GM19463 (cell line): ENCODE results near the gene TRIM10.
A peak's percentile ranks its signal among the peaks of the same experiment; 100 is the strongest.
"Not testable (repeated sequence)": the region's sequence is repeated elsewhere in the genome, so short reads cannot be mapped to it uniquely, and the experiment has no call there.

ENCODE experiments used
- ATAC-seq: cut with Tn5 transposase; IDR thresholded peaks from one replicate; pipeline ENCODE4 v1.9.1; 2021; ENCODE audit warnings: mild to moderate bottlenecking, moderate library complexity; ENCODE audit not compliant: unreplicated experiment

The TRIM10 gene

GRCh38 chr6:30130887-30131862 is 29.8 kb downstream of the TRIM10 start:
- no peak for ATAC-seq

GRCh38 chr6:30130179-30130679 is 30.8 kb downstream of the TRIM10 start:
- ATAC-seq = no peak

- ATAC-seq = no peak
These were observed 31.5 kb downstream of the TRIM10 start for GRCh38 chr6:30129265-30130178.

- ATAC-seq = no peak
These were observed 33.5 kb downstream of the TRIM10 start for GRCh38 chr6:30127238-30128093.

- no peak for ATAC-seq
These were observed 38.5 kb downstream of the TRIM10 start for GRCh38 chr6:30122515-30122914.

- ATAC-seq = no peak
These were observed 39.3 kb downstream of the TRIM10 start for GRCh38 chr6:30121446-30122366.

GRCh38 chr6:30118691-30119090 is 42.3 kb downstream of the TRIM10 start:
- not testable (repeated sequence) for ATAC-seq

- ATAC-seq = no peak
These were observed 44.3 kb downstream of the TRIM10 start for GRCh38 chr6:30116724-30117123.

GRCh38 chr6:30113841-30114240 is 47.2 kb downstream of the TRIM10 start:
- no peak for ATAC-seq

GRCh38 chr6:30113003-30113759 is 47.8 kb downstream of the TRIM10 start, which contains the start of gene TRIM31:
TRIM31 (minus strand) TSS chr6:30113090; CDS start chr6:30112805, 285 bp downstream.
- peak; percentile 94 for ATAC-seq

GRCh38 chr6:30112402-30112994 is 48.5 kb downstream of the TRIM10 start:
- no peak for ATAC-seq

GRCh38 chr6:30111266-30111856 is 49.6 kb downstream of the TRIM10 start:
- no peak for ATAC-seq

- ATAC-seq = no peak
These were observed 56.4 kb downstream of the TRIM10 start for GRCh38 chr6:30104661-30105060.

GRCh38 chr6:30103872-30104179 is 57.2 kb downstream of the TRIM10 start:
- ATAC-seq = no peak

- ATAC-seq = no peak
These were observed 57.8 kb downstream of the TRIM10 start for GRCh38 chr6:30102970-30103871.

- no peak for ATAC-seq
These were observed 58.5 kb downstream of the TRIM10 start for GRCh38 chr6:30102414-30102969.
